ENCODE data around the gene GNAQ. TPM values are rescaled to one million over a fixed set of nuclear protein-coding genes. Genes with fewer than 3 reads are reported as not detected.

GNAQ gene
- total and polyA plus RNA-seq, 2 donors (not counting 1 experiment from before 2014, with no cell fraction given), result 0.60 to 1.4 TPM

DNA sequence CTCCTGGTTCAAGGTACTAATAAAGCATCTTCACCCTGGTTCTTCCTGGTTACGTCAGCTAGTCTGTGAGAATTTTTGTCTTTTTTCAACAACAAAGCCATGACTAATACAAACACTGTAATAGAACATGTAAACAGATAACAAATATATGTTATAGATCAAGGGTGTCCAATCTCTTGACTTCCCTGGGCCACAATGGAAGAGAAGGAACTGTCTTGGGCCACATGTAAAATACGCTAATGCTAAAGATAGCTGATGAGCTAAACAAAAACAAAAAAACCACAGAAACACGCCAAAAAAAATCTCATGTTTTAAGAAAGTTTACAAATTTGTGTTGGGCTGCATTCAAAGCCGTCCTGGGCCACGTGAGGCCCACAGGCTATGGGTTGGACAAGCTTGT is 259.0 kb downstream of the GNAQ start:
- H3K4me1 ChIP-seq (ENCODE audit: control insufficient read depth in 2 of 2, insufficient read depth in 2 of 2, low read length in 2 of 2), result no peaks in the 10 kb centered on the region
- H3K9ac ChIP-seq (ENCODE audit: low read length), result no peak overlapping the region
- intact Hi-C loops (cut with micrococcal nuclease), result no loop called here
- H3K36me3 ChIP-seq (replicated peaks in 1 of 2; ENCODE audit: control extremely low read depth in 1 of 2, control insufficient read depth in 1 of 2, extremely low read depth in 1 of 2, insufficient read depth in 2 of 2, low read length in 1 of 2), result no peaks in the 10 kb centered on the region
- Mint-ChIP-seq H3K27ac (no peak overlapping the region), H3K4me3 (no peak overlapping the region), H3K4me1 (no peaks in the 10 kb centered on the region), H3K9me3 (ENCODE audit: insufficient read depth) (peaks cover 2% of the 10 kb centered on the region), H3K27me3 (peaks cover 4% of the 10 kb centered on the region)
- H2AFZ ChIP-seq (ENCODE audit: insufficient read depth, low read depth, low read length, poor library complexity, severe bottlenecking), result no peak overlapping the region
- H3K9me3 ChIP-seq (ENCODE audit: control extremely low read depth in 1 of 3, control insufficient read depth in 2 of 3, insufficient read depth in 1 of 3, low read length in 2 of 3), result peaks cover 0 to 5% (median 2%) of the 10 kb centered on the region in 3 donors
- TF ChIP-seq EZH2 (IDR thresholded peaks at IDR 0.05; ENCODE audit: borderline replicate concordance, insufficient read depth, low read depth, low read length, poor library complexity, severe bottlenecking), result no peak
- TF ChIP-seq, protein P1, sequence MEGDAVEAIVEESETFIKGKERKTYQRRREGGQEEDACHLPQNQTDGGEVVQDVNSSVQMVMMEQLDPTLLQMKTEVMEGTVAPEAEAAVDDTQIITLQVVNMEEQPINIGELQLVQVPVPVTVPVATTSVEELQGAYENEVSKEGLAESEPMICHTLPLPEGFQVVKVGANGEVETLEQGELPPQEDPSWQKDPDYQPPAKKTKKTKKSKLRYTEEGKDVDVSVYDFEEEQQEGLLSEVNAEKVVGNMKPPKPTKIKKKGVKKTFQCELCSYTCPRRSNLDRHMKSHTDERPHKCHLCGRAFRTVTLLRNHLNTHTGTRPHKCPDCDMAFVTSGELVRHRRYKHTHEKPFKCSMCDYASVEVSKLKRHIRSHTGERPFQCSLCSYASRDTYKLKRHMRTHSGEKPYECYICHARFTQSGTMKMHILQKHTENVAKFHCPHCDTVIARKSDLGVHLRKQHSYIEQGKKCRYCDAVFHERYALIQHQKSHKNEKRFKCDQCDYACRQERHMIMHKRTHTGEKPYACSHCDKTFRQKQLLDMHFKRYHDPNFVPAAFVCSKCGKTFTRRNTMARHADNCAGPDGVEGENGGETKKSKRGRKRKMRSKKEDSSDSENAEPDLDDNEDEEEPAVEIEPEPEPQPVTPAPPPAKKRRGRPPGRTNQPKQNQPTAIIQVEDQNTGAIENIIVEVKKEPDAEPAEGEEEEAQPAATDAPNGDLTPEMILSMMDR (IDR thresholded peaks at IDR 0.05), result no peak
- ChIA-PET CTCF (no interaction called here), POLR2A (no interaction called here)
- DNase-seq (no peak), ATAC-seq (ENCODE audit: low read depth) (no peak)
- H4K20me1 ChIP-seq (ENCODE audit: control insufficient read depth, insufficient read depth, low read length, poor library complexity, severe bottlenecking), result no peaks in the 10 kb centered on the region
- WGBS (ENCODE audit: insufficient coverage), result no CpG with 5 or more reads among the region's 5 CpGs
- H3K27me3 ChIP-seq (replicated peaks in 1 of 4; ENCODE audit: control extremely low read depth in 1 of 4, control insufficient read depth in 3 of 4, insufficient read depth in 4 of 4, low read length in 3 of 4), result no peaks in the 10 kb centered on the region
- no peaks in the 10 kb centered on the region for H3K79me2 ChIP-seq (ENCODE audit: control insufficient read depth, insufficient read depth, low read length)
- H3K4me2 ChIP-seq (replicated peaks; ENCODE audit: low read depth, low read length, poor library complexity, severe bottlenecking), result no peak overlapping the region
- no peak overlapping the region for H3K27ac ChIP-seq (ENCODE audit: low read length in 2 of 2)
- H3K4me3 ChIP-seq (ENCODE audit: control extremely low read depth in 1 of 5, extremely low read depth in 1 of 5, insufficient read depth in 1 of 5, low read depth in 2 of 5, low read length in 4 of 5), result no peak overlapping the region

DNA sequence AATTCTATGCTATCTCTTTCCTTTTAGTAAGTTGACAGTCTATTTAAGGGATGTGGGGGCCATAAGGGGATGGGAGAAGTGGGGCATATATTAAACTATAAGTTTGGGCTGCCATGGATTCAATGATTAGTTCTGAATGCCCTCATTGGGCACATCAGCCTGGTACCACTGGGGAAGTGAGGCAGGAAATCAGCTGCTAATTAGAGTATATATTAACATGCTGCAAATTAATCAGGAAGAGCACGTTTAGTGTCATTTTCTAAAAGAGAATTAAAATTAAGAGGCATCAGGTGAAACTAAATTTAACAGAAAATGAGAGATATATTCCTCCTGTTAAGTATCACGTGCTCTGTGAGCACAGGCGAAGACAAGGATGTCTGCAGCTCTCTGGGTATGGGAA is 260.4 kb downstream of the GNAQ start:
- no peaks in the 10 kb centered on the region for H3K4me1 ChIP-seq (ENCODE audit: control insufficient read depth in 2 of 2, insufficient read depth in 2 of 2, low read length in 2 of 2)
- no peak overlapping the region for H2AFZ ChIP-seq (ENCODE audit: insufficient read depth, low read depth, low read length, poor library complexity, severe bottlenecking)
- no peak overlapping the region for H3K9ac ChIP-seq (ENCODE audit: low read length)
- Mint-ChIP-seq H3K9me3 (ENCODE audit: insufficient read depth) (peaks cover 2% of the 10 kb centered on the region), H3K4me3 (no peak overlapping the region), H3K27ac (no peak overlapping the region), H3K4me1 (no peaks in the 10 kb centered on the region), H3K27me3 (peaks cover 6% of the 10 kb centered on the region)
- no peak overlapping the region for H3K27ac ChIP-seq (ENCODE audit: low read length in 2 of 2)
- POLR2A ChIA-PET, result no interaction called here
- CTCF ChIA-PET, result no interaction called here
- WGBS (ENCODE audit: insufficient coverage), result no CpG with 5 or more reads among the region's 3 CpGs
- H3K4me2 ChIP-seq (replicated peaks; ENCODE audit: low read depth, low read length, poor library complexity, severe bottlenecking), result no peak overlapping the region
- TF ChIP-seq EZH2 (IDR thresholded peaks at IDR 0.05; ENCODE audit: borderline replicate concordance, insufficient read depth, low read depth, low read length, poor library complexity, severe bottlenecking), result no peak
- TF ChIP-seq, protein P1 (IDR thresholded peaks at IDR 0.05), result no peak
- H3K79me2 ChIP-seq (ENCODE audit: control insufficient read depth, insufficient read depth, low read length), result no peaks in the 10 kb centered on the region
- no peak overlapping the region for H3K4me3 ChIP-seq (ENCODE audit: control extremely low read depth in 1 of 5, extremely low read depth in 1 of 5, insufficient read depth in 1 of 5, low read depth in 2 of 5, low read length in 4 of 5)
- peaks cover 0 to 4% (median 0%) of the 10 kb centered on the region in 4 experiments for H3K27me3 ChIP-seq (replicated peaks in 1 of 4; ENCODE audit: control extremely low read depth in 1 of 4, control insufficient read depth in 3 of 4, insufficient read depth in 4 of 4, low read length in 3 of 4)
- ATAC-seq (ENCODE audit: low read depth), result no peak
- H4K20me1 ChIP-seq (ENCODE audit: control insufficient read depth, insufficient read depth, low read length, poor library complexity, severe bottlenecking), result no peaks in the 10 kb centered on the region
- intact Hi-C loops (cut with micrococcal nuclease), result no loop called here
- DNase-seq, result no peak
- no peaks in the 10 kb centered on the region for H3K36me3 ChIP-seq (replicated peaks in 1 of 2; ENCODE audit: control extremely low read depth in 1 of 2, control insufficient read depth in 1 of 2, extremely low read depth in 1 of 2, insufficient read depth in 2 of 2, low read length in 1 of 2)
- H3K9me3 ChIP-seq (ENCODE audit: control extremely low read depth in 1 of 3, control insufficient read depth in 2 of 3, insufficient read depth in 1 of 3, low read length in 2 of 3), result peaks cover 0 to 5% (median 2%) of the 10 kb centered on the region in 3 donors

Measured in B cell (primary cell).